Adrenal gland (tissue), 5 donors: ENCODE results near the gene TSPAN33.

Source experiments
- CTCF ChIP-seq, 6 experiments: fragments of 450-650 bp in 4 of 6; fragments of 200-600 bp in 2 of 6; sonication (generic) in 1 of 6; IDR thresholded peaks; 1 replicate in 5 of 6; 2 replicates in 1 of 6; pipeline versions ENCODE4 v1.5.1 to v1.8.0; 2016 to 2021; ENCODE audit warnings: antibody characterized with exemption in 6 of 6, mild to moderate bottlenecking in 2 of 6, moderate library complexity in 1 of 6
- POLR2A ChIP-seq, 2 donors: fragments of 450-650 bp; IDR thresholded peaks; one replicate each; pipeline ENCODE4 v1.6.1; 2017; ENCODE audit warnings: antibody characterized with exemption in 2 of 2, mild to moderate bottlenecking in 2 of 2, moderate library complexity in 1 of 2
- donor health status: DM: no; HTN: no; CAD: no.

GRCh38 chr7:129169686-129170440 lies 25.4 kb downstream of the TSPAN33 start:
- no peak for TF ChIP-seq CTCF (IDR thresholded peaks at IDR 0.05)
- TF ChIP-seq POLR2A (IDR thresholded peaks at IDR 0.05) = no peak
